Neural cell (in vitro differentiated cells): ENCODE data around the gene BPIFB1. TPM values are rescaled to one million over a fixed set of nuclear protein-coding genes. Genes with fewer than 3 reads are reported as not detected.

Source experiments
- H2AFZ ChIP-seq: fragments of 200-600, 300-800 bp; sonication (generic), shearing (Covaris generic); 2 replicates; pipeline ENCODE4 v1.6.0; 2014; ENCODE audit warnings: low read depth, mild to moderate bottlenecking, antibody characterized with exemption, low read length, moderate library complexity
- H3F3A ChIP-seq: fragments of 200-600 bp; shearing (Covaris generic); 2 replicates; pipeline ENCODE4 v1.6.1; 2016; ENCODE audit warnings: mild to moderate bottlenecking, moderate library complexity, mixed read lengths, antibody characterized with exemption, low read length; ENCODE audit not compliant: insufficient read depth, poor library complexity, severe bottlenecking
- H3K27ac ChIP-seq: fragments of 200-600, 300-800 bp; sonication (generic), shearing (Covaris generic); 2 replicates; pipeline ENCODE4 v1.5.1; 2014; ENCODE audit warnings: mild to moderate bottlenecking, low read length, moderate library complexity
- H3K27me3 ChIP-seq: fragments of 300-800, 200-600 bp; sonication (generic), shearing (Covaris generic); 2 replicates; pipeline ENCODE4 v1.6.0; 2014; ENCODE audit warnings: mild to moderate bottlenecking, low read depth, low read length, moderate library complexity; ENCODE audit not compliant: insufficient read depth
- H3K36me3 ChIP-seq: fragments of 300-800, 200-600 bp; sonication (generic), shearing (Covaris generic); 2 replicates; pipeline ENCODE4 v1.5.1; 2014; ENCODE audit warnings: mild to moderate bottlenecking, antibody characterized with exemption, low read length, moderate library complexity; ENCODE audit not compliant: insufficient read depth
- H3K4me2 ChIP-seq: fragments of 300-800, 200-600 bp; sonication (generic), shearing (Covaris generic); 2 replicates; pipeline ENCODE4 v1.6.0; 2014; ENCODE audit warnings: mild to moderate bottlenecking, low read length
- H3K4me3 ChIP-seq: fragments of 300-800, 200-600 bp; sonication (generic), shearing (Covaris generic); 2 replicates; pipeline ENCODE4 v1.5.1; 2014; ENCODE audit warnings: mild to moderate bottlenecking, low read length, moderate library complexity
- H3K79me2 ChIP-seq: fragments of 200-600 bp; shearing (Covaris generic); replicated peaks from 2 replicates; pipeline ENCODE4 v1.6.0; 2014; ENCODE audit warnings: mild to moderate bottlenecking, low read length, moderate library complexity; ENCODE audit not compliant: insufficient read depth
- H3K9ac ChIP-seq: fragments of 300-800, 200-600 bp; sonication (generic), shearing (Covaris generic); 2 replicates; pipeline ENCODE4 v1.6.1; 2016; ENCODE audit warnings: mild to moderate bottlenecking, low read length, mixed read lengths
- H3K9me2 ChIP-seq: fragments of 200-600 bp; shearing (Covaris generic); 2 replicates; pipeline ENCODE4 v1.6.1; 2016; ENCODE audit warnings: mild to moderate bottlenecking, low read length, mixed read lengths; ENCODE audit not compliant: insufficient read depth
- H3K9me3 ChIP-seq: fragments of 200-600, 300-800 bp; sonication (generic), shearing (Covaris generic); 2 replicates; pipeline ENCODE4 v1.6.1; 2016; ENCODE audit warnings: mild to moderate bottlenecking, mixed run types, low read length, moderate library complexity, mixed read lengths
- H4K20me1 ChIP-seq: fragments of 200-600 bp; shearing (Covaris generic); 2 replicates; pipeline ENCODE4 v1.6.1; 2016; ENCODE audit warnings: mild to moderate bottlenecking, mixed run types; ENCODE audit not compliant: insufficient read depth
- CTCF ChIP-seq: fragments of 450-650 bp; IDR thresholded peaks from 2 replicates; pipeline ENCODE4 v1.5.1; 2014; ENCODE audit warnings: antibody characterized with exemption, mild to moderate bottlenecking, moderate library complexity; ENCODE audit not compliant: poor library complexity, severe bottlenecking
- EP300 ChIP-seq: fragments of 450-650 bp; conservative IDR thresholded peaks from 2 replicates; pipeline ENCODE4 v1.6.1; 2014; ENCODE audit warnings: antibody characterized with exemption, mild to moderate bottlenecking, moderate library complexity; ENCODE audit not compliant: poor library complexity, severe bottlenecking
- EZH2 ChIP-seq: fragments of 200-600, 300-800 bp; shearing (Covaris generic), sonication (generic); IDR thresholded peaks from 2 replicates; pipeline ENCODE4 v1.6.1; 2014; ENCODE audit warnings: antibody characterized with exemption, low read length, borderline replicate concordance, mild to moderate bottlenecking; ENCODE audit not compliant: insufficient read depth, poor library complexity, severe bottlenecking
- MXI1 ChIP-seq: fragments of 450-650 bp; conservative IDR thresholded peaks from 2 replicates; pipeline ENCODE4 v1.6.1; 2014; ENCODE audit warnings: antibody characterized with exemption, mild to moderate bottlenecking; ENCODE audit not compliant: poor library complexity, severe bottlenecking
- POLR2AphosphoS5 ChIP-seq: IDR thresholded peaks from 2 replicates; pipeline ENCODE4 v1.6.1; 2012
- RAD21 ChIP-seq: fragments of 450-650 bp; conservative IDR thresholded peaks from 2 replicates; pipeline ENCODE4 v1.6.1; 2014; ENCODE audit warnings: antibody characterized with exemption, mild to moderate bottlenecking, moderate library complexity
- SMC3 ChIP-seq: fragments of 450-650 bp; conservative IDR thresholded peaks from 2 replicates; pipeline ENCODE4 v1.6.1; 2014; ENCODE audit warnings: antibody characterized with exemption, mild to moderate bottlenecking, moderate library complexity; ENCODE audit not compliant: poor library complexity
- TAF1 ChIP-seq: IDR thresholded peaks from 2 replicates; pipeline ENCODE4 v1.6.1; 2012; ENCODE audit warnings: low read depth
- polyA plus RNA-seq: library from polyadenylated mRNA; depleted of rRNA; stranded (reverse); fragments of >200 nt; gene quantifications from 2 replicates; pipeline ENCODE4 v1.2.3, GENCODE V29; 2014
- TF ChIP-seq, protein P1 (sequence below): IDR thresholded peaks from 2 replicates; pipeline ENCODE4 v1.6.1; 2012; ENCODE audit warnings: borderline replicate concordance

The BPIFB1 gene
- polyA plus RNA-seq, 1 donor from 2014 or later, result not detected

- H2AFZ ChIP-seq, result no peak overlapping the region
- no peaks in the 10 kb centered on the region for H3K79me2 ChIP-seq
- H3K9me3 ChIP-seq, result no peaks in the 10 kb centered on the region
- H3K27ac ChIP-seq, result no peak overlapping the region
- no peaks in the 10 kb centered on the region for H3K9me2 ChIP-seq
- no peak overlapping the region for H3K9ac ChIP-seq
- no peaks in the 10 kb centered on the region for H3K36me3 ChIP-seq
- no peaks in the 10 kb centered on the region for H3F3A ChIP-seq
- H3K4me3 ChIP-seq, result no peak overlapping the region
- TF ChIP-seq RAD21, result no peak
- TF ChIP-seq EP300, result no peak
- no peak for TF ChIP-seq SMC3
- no peaks in the 10 kb centered on the region for H4K20me1 ChIP-seq
- no peak overlapping the region for H3K4me2 ChIP-seq
- H3K27me3 ChIP-seq, result no peaks in the 10 kb centered on the region
Observed at GRCh38 chr20:33282196-33282934, 649 bp upstream of the BPIFB1 start.

DNA sequence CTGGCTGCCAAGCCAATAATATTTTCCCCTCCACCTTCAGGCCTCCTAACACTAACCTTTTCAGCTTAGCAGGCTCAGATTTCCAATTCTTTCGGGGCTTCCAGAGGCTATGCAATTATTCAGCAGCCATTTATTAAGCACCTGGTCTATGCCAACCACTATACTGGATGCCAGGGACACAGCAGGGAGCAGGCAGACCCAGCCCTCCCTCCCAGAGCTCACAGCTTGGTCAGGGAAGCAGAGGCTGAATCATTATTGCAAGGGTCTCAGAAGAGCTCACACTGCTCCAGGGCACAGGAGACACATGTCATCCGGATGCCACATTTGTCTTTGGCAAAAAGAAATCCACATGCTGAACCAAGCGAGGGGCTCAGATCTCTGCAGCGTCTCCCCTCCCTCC lies 1.3 kb downstream of the BPIFB1 start:
- no peaks in the 10 kb centered on the region for H3F3A ChIP-seq
- H3K9ac ChIP-seq, result no peak overlapping the region
- no peaks in the 10 kb centered on the region for H3K9me2 ChIP-seq
- H3K27me3 ChIP-seq, result no peaks in the 10 kb centered on the region
- H3K4me3 ChIP-seq, result no peak overlapping the region
- no peaks in the 10 kb centered on the region for H4K20me1 ChIP-seq
- TF ChIP-seq POLR2AphosphoS5 (no peak), RAD21 (no peak), CTCF (no peak), MXI1 (no peak)
- TF ChIP-seq, protein P1, sequence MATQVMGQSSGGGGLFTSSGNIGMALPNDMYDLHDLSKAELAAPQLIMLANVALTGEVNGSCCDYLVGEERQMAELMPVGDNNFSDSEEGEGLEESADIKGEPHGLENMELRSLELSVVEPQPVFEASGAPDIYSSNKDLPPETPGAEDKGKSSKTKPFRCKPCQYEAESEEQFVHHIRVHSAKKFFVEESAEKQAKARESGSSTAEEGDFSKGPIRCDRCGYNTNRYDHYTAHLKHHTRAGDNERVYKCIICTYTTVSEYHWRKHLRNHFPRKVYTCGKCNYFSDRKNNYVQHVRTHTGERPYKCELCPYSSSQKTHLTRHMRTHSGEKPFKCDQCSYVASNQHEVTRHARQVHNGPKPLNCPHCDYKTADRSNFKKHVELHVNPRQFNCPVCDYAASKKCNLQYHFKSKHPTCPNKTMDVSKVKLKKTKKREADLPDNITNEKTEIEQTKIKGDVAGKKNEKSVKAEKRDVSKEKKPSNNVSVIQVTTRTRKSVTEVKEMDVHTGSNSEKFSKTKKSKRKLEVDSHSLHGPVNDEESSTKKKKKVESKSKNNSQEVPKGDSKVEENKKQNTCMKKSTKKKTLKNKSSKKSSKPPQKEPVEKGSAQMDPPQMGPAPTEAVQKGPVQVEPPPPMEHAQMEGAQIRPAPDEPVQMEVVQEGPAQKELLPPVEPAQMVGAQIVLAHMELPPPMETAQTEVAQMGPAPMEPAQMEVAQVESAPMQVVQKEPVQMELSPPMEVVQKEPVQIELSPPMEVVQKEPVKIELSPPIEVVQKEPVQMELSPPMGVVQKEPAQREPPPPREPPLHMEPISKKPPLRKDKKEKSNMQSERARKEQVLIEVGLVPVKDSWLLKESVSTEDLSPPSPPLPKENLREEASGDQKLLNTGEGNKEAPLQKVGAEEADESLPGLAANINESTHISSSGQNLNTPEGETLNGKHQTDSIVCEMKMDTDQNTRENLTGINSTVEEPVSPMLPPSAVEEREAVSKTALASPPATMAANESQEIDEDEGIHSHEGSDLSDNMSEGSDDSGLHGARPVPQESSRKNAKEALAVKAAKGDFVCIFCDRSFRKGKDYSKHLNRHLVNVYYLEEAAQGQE, result no peak
- H3K27ac ChIP-seq, result no peak overlapping the region
- H2AFZ ChIP-seq, result no peak overlapping the region
- no peaks in the 10 kb centered on the region for H3K9me3 ChIP-seq
- no peaks in the 10 kb centered on the region for H3K36me3 ChIP-seq
- no peaks in the 10 kb centered on the region for H3K79me2 ChIP-seq
- no peak overlapping the region for H3K4me2 ChIP-seq

DNA sequence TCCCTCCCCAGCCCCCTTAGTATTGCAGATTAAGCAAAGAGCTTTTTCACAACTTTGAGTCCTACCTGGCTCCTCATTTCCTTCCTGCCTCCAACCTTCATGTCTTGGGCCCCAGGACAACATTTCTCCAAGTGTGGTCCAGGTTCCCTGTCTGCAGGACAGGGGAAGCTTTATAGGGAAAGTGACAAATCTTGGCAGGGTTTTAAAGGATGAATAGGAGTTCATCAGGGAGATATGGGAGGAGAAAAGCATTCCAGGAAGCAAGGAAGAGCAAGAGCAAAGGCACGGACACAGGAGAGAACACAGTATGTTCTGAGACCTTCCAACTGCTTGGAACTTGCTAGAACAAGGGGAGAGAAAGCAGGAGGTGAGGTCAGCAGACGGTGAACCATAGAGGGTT lies 1.9 kb downstream of the BPIFB1 start:
- H3K4me3 ChIP-seq, result no peak overlapping the region
- no peaks in the 10 kb centered on the region for H3K9me2 ChIP-seq
- no peaks in the 10 kb centered on the region for H3F3A ChIP-seq
- H3K9me3 ChIP-seq, result no peaks in the 10 kb centered on the region
- no peak overlapping the region for H3K4me2 ChIP-seq
- TF ChIP-seq CTCF (no peak), SMC3 (no peak), EZH2 (no peak), RAD21 (no peak), EP300 (no peak), TAF1 (no peak), MXI1 (no peak), POLR2AphosphoS5 (no peak)
- TF ChIP-seq, protein P1, result no peak
- no peaks in the 10 kb centered on the region for H3K36me3 ChIP-seq
- H3K9ac ChIP-seq, result no peak overlapping the region
- no peak overlapping the region for H3K27ac ChIP-seq
- H2AFZ ChIP-seq, result no peak overlapping the region
- no peaks in the 10 kb centered on the region for H3K79me2 ChIP-seq
- H4K20me1 ChIP-seq, result no peaks in the 10 kb centered on the region
- H3K27me3 ChIP-seq, result no peaks in the 10 kb centered on the region
